NCI-H69 (cell line): ENCODE measurements around the gene FURIN.
"Not testable (repeated sequence)": the region's sequence is repeated elsewhere in the genome, so short reads cannot be mapped to it uniquely, and the experiment has no call there.

Experiments used
- DNase-seq: peaks from one replicate; lab custom pipeline; 2025; lab: John Stamatoyannopoulos, UW

Gene FURIN

DNA sequence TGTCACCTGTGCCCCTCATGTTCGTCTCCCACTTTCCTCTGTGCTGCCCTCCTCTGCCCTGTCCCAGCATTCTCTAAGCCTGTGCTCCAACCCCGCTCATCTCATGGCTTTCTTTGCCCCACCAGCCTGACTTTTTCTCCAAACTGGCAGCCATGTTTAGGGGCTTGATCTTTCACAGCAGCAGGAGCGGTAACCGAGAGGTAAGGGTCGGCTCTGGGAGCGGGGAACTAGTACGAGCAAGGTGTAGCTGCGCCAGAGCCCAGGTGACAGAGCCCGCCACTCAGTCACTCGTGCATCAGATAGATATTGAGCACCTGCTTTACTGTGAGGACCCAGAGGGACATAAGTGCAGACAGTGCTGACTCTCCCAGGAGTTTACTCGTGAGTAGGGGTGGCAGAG lies 48.1 kb downstream of the FURIN start:
- no peak for DNase-seq

DNA sequence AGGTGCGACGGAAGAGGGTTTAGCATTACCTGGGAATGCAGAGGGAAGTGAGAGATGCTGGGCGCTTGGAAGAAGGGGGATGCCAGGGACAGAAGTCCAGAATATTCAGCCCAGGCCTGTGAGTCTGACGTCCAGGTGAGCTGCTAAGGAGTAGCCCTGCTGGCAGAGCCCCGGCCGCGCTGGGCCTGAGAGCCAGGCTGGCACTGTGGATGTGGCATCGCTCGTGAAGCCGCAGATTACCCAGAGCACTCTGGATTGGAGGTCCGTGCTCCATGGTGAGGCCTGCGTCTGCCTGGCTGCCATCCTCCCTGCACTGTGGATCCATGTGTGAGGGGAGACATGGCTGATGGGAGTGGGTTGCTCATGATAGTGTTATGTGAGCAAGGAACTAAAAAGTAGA lies 49.2 kb downstream of the FURIN start:
- no peak for DNase-seq

DNA sequence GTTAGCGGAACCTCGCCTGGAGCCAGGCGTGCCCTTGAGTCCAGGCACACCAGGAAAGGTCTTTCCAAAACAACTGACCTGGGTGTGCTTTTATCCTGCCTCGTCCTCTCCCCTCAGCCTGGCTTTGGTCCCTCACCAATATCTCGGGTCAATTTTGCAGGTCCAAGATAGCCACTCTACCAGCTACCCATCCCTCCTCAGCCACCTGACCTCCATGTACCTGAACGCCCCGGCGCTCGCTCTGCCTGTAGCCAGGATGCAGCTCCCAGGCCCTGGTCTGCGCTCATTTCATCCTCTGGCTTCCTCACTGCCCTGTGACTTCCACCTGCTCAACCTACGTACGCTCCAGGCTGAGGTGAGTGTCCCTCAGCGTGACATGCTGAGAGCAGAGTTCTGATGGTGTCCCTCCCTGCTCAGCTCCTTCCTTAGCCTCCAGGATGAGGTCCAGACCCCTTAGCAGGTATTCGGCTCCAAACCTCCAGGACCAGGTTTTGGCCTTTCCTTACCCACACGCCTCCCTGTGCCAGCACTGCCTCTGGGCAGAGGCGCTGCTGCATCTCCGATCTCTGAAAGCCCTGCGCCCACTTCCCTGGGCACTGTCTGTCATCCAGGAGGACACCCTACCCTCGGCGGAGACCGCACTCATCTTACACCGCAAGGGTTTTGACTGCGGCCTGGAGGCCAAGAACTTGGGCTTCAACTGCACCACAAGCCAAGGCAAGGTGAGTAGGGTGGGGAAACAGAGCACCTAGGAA lies 49.8 kb downstream of the FURIN start:
- DNase-seq = no peak

DNA sequence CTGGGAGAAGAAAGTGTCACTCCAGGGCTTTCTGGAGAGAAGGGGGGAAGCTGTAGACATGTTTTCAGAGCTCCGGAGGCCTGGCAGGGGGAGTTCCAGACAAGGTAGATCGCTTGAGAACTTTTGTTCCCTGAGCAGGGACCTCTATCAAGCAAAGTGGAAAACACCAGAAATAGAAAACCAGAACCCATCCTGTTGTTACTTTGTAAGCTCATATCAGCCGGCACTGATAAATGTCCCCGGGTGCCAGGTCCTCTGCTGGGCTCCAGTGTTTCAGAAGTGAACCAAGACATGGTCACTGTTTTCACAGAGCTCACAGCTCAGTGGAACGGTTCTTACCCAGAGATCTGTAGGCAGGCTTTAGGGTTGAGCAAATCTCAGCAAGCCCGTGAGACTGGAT lies 50.4 kb downstream of the FURIN start:
- no peak for DNase-seq

DNA sequence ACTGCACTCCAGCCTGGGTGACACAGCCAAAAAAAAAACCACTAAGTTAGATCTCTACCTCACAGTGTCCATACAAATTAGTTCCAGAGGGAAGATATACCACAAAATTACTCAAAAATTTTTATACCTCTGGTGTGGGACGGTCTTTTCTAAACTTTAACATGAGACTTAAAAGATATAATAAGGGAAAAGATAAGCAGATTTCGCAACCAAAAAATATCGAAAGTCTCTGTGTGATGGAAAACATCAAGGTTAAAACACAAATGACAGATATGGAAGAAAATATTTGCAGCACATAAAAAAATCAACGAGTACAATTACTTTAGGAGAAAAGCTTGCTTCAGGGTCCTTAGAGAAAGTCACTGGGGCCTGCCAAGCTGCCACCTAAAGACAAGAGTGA lies 53.5 kb downstream of the FURIN start:
- DNase-seq = no peak

DNA sequence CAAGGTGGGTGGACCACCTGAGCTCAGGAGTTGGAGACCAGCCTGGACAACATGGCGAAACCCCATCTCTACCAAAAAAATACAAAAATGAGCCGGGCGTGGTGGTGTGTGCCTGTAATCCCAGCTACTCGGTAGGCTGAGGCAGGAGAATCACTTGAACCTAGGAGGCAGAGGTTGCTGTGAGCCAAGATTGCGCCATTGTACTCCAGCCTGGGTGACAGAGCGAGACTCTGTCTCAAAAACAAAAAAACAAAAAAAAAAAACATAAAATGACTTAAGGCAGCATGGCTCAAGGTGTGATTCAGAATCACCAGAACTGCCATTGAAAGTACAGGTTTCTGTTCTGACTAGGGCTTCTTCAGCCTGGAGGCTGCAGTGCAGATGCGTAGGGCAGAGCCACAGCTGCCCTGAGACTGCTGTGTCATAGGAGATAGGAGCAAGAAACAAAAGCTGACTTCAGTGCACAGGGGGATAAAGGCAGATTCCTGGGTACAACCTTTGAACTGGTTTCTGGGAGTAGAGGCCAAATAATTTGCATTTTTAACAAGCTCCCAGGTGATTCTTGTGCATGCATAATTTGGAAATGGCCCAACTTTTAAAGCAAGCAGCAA lies 54.4 kb downstream of the FURIN start:
- not testable (repeated sequence) for DNase-seq

DNA sequence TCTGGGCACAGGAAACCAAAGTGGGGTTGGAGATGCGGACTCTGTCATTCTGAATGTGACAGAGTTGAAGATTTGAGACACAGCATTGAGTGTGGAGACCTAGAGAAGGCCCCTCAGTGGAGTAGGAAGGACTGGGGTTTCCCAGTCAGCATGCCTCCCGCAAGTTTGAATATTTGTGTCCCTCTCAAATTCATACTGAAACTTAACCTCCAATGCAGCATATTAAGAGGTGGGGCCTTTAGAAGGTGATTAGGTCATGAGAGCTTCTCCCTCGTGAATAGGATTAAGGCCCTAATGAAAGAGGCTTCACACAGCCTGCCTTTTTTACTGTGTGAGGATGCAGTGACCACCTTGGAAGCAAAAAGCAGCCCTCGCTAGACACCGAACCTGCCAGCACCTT lies 56.0 kb downstream of the FURIN start:
- DNase-seq = no peak

DNA sequence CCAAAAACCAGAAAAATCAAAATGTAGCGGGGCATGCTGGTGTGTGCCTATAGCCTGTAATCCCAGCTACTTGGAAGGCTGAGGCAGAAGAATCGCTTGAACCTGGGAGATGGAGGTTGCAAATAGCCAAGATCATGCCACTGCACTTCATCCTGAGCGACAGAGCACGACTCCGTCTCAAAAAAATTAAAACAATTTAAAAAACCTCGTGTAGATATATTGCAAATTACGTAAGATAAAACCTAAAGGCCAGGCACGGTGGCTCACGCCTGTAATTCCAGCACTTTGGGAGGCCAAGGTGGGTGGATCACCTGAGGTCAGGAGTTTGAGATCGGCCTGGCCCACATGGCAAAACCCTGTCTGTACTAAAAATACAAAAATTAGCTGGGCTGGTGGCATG lies 58.4 kb downstream of the FURIN start:
- DNase-seq = not testable (repeated sequence)

DNA sequence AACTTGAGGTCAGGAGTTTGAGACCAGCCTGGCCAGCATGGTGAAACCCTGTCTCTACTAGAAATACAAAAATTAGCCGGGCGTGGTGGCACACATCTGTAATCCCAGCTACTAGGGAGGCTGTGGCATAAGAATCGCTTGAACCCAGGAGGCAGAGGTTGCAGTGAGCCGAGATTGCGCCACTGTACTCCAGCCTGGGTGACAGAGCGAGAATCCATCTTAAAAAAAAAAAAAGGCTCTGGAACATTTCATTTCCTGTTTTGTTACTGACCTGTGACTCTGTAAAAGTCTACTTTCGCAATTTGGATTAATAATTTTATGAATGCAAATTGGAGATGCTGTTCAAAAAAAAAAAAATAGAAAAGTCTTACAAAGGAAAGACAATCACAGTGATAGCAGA lies 59.7 kb downstream of the FURIN start:
- DNase-seq = not testable (repeated sequence)

DNA sequence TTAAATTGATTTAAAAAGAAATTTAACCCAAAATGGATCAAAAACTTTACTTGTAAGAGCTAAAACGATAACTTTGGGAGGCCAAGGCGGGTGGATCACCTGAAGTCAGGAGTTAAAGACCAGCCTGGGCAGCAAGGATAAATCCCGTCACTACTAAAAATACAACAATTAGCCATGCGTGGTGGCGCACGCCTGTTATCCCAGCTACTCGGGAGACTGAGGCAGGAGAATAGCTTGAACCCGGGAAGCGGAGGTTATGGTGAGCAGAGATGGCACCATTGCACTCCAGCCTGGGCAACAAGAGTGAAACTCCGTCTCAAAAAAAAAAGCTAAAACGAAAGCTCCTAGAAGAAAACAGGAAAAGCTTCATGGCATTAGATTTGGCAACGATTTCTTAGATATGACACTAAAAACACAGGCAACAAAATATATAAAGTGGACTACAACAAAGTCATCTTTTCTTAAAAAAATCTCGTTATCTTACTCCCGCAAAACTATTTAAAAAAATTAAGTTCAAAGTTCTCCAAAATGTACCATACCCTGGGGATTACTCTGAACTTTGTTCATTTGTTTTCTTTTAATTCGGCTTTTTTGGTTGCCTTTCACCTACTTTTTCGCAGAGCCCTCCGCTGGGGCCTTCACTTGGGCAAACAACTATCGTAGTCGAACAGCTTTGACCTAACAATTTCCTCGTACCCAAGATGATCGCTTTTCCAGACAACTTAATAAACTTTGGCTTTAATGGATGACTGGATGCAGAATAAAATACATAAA lies 61.0 kb downstream of the FURIN start:
- DNase-seq = no peak

DNA sequence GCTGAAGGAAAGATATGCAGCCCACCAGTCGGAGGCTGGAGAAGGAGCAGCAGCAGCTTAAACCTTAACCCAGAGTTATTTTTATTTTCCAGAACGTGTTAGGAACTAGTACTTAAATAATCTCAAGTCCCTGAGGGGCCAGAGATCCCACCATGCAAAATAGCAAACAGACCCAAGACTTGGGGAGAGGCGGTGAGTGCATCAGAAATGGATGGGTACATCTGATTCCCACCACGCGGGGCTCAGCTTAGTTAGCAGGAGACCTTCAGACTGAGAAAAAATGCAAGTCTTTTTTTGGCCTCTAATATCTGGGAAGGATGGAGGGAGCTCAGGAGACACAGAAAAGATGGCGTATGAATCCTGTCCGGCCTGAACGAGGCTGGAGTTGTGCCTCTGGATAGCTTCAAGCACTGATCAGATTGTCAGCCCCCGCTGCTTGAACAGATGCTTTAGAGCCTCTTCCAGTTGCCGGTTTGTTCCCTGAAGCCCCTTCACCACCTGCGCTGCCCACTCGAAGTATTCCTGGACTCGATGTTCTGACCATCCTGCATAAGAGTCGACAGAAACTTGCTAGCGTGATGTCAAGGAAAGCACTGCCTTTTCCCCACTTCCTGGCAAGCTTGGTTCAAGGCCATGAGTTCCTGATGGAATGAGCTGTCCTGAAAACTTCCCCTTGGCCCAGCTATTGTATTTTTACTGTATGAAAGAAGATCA lies 62.6 kb downstream of the FURIN start:
- peak; percentile 65 for DNase-seq

DNA sequence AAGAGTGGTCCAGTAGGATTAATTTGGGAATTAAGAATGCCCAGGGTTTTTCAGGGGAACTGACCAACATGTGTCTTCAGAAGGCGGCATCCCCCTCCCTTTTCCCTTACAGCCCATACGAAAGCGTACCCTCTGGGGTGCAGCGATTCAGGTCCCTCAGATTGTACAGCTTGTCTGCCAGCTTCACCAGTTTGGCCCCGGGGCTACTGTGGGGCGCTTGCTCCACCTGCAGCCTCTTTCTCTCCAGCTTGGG lies 63.1 kb downstream of the FURIN start:
- DNase-seq = no peak

DNA sequence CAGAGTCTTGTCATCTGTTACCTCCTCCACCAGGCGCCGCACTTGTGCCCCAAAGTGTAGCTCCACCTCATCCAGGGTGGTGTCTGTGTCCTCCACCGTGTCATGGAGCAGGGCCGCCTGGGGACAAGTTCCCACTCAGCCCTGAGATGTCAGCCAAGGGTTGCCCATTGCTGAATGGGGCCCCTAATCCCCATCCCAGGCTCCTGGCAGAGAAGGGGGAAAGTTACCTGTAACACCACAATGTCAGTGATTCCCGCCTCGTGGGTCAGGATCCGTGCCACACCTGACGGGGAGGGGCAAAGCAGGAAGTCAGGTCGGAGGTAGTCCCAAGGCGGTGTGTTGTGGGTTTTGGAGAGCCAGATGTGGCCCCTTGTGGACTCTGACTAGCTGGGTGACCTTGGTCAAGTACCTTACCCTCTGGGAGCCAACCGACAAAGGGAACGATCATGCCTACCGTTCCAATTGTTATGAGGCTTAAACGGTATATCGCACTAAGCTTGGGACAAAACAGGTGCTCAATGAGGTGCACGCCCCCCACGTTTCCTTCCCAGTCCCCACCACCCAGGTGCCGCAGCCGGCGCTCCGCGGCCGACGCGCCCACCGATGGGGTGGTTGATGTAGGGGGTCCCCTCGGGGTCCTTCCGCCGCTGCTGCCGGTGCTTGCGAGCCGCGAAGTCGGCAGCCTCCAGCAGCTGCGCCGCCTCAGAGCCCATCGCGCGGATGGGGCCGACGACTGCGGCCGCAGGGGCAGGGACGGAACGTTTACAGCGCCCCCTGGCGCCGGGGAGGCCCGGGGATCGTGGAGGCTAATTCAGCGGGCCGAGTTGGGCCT lies 63.7 kb downstream of the FURIN start, which contains the start of gene HDDC3:
Gene HDDC3, minus strand, starts transcription at position 722 of the 832 bp plus-strand sequence. Its CDS starts 9 bp downstream, at position 713.
- peak; percentile 91 for DNase-seq

DNA sequence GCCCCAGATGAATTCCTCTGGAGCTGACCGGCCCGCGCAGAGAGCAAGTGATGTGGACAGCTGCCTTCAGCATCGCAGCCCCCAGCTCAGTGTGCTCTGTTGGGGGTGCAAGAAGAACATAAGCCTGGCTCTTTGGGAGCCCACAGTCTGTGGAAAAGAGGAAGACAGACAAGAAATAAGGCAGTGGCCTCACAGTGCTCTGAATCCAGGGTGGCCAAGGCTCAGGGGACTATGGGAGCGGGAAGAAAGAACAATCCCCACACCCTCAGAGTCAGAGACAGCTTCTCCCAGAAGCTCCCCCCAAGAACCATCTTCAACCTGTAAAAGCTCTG lies 64.2 kb downstream of the FURIN start:
- DNase-seq = no peak
